GM19395 (cell line): ENCODE results near the gene SLC7A8.

Experiments
- ATAC-seq: cut with Tn5 transposase; IDR thresholded peaks from one replicate; pipeline ENCODE4 v1.9.1; 2021; ENCODE audit warnings: mild to moderate bottlenecking, moderate library complexity; ENCODE audit not compliant: unreplicated experiment

Gene SLC7A8

DNA sequence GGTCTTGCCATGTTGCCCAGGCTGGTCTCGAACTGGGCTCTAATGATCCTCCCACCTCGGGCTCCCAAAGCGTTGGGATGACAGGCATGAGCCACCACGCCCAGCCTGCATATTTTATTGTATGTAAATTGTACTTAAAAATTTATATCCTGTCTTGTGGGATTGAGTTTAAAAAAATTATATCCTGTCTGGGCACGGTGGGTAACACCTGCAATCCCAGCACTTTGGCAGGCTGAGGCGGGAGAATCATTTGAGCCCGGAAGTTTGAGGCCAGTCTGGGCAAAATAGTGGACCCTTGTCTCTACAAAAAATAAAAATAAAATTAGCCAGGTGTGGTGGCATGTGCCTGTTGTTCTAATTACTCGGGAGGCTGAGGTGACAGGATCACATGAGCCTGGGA lies 50.5 kb downstream of the SLC7A8 start:
- no peak for ATAC-seq

DNA sequence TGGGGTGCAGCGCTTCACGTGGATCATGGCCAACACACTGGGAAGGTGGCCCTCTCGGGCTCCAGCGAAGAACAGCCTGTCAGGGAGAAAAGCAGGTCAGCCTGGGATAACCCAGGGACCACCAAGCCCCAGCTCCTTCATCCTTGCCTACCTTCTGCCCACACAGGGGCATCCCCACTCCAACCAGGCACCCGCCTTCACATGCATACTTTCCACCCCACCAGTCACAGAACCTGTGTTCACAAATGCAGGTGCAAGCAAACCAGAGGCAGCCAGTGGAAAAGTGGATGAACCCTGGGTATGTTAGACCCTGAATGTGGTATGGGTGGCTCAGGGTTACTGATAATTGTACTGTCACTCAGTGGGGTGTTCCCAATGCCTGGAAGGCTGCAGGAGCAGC lies 52.0 kb downstream of the SLC7A8 start:
- no peak for ATAC-seq

DNA sequence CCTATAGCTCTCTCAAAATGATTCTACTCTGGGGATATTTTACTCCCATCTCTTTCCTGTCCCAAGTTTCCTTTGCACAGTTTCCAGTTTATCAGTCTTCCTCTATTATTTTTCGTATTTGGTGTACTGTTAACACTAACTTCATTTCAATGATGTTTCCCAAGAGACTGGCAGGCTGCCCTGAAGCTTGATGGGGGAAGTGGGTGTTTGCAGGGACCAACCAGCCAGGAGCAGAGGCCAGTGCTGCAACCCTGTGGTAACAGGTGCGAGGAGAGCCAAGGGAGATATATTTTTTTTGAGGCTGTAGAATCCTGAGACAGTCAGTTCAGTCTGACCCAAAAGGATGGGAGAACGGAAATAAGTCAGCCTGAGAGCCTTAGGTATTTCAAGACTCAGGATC lies 52.6 kb downstream of the SLC7A8 start:
- no peak for ATAC-seq

DNA sequence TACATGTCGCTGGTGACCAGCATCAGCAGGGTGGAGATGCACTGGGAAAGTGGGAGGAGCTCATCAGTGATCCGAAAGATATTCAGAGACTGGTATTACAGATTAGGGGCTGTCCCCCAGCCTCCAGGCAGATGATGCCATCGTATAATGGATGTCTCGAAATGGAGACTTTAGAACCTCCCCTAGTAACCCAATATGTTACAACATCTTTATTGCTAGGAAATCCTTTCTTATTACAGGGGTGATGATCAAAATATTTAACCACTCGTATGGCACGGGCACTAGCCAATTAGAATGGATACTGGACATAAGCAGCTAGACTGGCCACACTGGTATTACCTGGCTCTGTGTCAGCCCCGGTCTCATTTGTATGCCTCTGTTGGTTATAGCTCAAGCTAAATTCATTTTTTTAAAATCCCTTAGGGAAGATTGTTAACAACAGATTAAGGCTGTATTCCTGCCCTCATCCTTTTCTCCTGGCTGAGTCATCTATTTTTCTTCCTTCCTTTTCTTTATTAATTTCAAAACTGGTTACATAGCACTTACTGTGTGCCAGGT lies 53.6 kb downstream of the SLC7A8 start:
- ATAC-seq: no peak

DNA sequence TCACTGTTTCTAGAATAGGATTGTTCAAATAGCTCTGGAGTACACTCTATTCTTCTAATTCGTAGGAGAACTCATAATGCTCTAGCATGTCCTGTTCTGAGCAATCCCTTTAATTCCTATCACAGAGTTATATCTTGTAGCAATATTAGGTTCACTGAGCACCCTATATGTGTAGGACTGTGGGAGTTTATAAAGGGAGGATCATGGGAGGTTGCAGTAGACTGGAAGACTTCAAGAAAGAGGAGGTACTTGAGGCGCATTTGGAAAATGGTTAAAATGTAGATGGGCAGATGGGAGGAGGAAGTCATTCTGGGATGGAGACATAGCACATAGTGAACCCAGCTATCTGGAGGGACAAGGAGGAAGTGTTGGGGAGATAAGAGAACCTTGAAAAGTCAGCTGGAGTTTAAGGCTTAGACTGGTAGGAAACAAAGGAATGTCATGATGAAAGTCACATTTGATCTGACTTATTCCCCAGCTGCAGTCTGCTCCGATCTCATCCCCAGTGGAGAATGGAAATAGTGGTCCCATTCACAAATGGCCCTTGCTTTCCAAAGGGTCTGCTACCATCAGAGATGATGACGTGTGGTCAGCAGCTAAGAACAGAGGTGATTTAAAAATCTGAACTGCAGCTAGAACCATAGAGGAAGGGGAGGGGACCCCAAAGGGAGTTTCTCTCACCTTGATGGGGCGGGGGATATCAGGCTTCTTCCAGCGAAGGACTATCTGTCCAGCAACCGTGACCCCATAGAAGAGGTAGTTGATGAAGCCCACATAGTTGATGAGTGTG lies 54.3 kb downstream of the SLC7A8 start:
- ATAC-seq: no peak

DNA sequence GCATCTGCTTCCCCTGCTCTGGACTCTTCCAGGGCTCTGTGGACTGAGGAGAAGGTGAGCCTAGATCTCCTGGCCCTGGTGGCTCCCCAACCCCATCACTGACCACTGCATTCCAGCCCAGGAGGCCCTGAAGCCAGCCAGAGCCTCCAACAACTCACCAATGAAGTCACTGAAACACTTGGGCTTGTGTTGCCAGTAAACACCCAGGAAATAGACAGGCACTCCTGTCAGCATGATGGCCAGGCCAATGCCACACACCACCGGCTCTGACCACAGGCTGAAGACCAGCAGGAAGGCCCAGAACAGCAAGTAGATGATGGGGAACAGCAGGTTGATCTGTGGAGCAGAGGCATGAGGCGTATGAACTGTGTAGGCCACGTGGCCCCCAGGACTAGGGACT lies 55.6 kb downstream of the SLC7A8 start:
- ATAC-seq: no peak

DNA sequence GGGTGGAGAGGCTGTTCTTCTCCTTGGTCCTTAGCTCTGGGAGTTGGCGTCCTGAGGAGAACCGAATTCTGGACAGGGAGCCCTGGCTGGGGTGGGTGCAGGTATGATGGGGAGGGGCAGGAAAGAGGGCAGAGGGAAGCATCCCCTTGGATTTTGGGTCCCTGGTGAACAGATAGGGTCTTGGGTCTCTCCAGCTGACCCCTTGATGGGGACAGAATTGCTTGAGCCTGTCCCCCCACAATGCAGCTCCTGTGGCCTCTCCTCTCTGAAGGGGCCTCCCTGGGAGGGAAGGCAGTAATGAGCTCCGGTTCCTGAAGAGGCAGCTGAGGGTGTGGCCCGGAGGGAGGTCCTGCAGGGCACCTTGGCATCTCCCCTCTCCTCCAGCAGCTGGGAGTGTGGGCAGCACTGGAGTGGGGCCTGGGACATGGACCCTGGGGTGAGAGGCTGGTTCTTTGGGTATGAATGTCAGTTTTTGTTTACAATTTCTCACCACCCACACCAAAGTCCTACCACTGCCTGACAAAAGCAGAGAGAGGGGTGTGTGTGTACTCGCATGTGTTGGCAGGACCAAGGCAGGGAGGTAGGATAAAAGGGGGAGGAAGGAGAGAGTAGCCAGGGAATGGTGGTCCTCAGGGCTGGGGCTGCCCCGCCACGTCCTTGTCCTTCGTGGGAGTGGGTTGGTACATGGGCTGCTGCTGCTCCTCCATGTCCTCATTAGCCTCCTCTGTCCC lies 56.7 kb downstream of the SLC7A8 start:
- no peak for ATAC-seq

DNA sequence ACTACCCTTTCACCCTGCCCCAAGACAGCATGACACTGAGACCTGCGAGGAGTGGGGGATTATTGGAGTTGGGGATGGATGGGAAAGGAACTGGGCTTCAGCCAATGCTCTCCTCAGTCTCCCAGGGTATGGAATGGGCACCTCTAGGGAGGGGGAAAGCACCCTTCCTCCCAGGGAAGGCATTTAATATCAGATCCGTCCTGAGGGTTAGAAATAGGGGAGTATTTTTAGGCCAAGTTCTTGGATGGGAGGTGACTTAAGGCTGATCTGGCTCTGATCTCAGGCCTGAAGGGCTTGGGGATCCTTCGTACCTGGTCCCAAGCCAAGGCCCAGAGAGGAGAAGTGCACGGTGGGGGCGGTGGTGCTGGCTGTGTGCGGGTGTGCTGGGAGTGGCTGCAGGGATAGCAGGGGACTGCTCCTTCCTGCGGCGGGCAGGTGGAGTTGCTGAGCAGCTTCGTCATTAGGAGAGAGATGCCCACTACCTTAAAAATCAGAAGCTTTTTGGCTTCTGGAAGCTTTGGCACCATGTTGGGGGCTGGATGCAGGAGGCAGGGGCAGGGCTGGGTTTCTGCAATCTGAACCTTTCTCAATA lies 57.4 kb downstream of the SLC7A8 start:
- no peak for ATAC-seq

DNA sequence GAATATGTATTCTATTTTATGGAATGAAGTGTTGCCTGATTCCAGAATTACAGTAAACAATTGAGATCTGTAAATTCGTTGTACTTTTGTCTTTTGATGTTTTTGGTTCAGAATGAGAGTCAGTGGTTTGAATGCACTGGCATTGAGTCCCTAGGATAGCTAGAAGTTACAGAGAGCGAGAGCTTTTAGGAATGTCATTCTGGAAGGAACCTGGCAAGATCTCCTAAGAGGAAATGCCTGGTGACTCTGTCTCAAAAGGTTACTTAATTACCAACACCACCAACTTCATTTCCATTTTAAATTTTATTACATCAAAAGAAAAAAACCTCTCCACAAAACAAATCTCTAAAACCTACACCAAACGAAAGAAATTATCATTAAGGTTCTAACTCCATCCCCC lies 58.4 kb downstream of the SLC7A8 start:
- no peak for ATAC-seq

DNA sequence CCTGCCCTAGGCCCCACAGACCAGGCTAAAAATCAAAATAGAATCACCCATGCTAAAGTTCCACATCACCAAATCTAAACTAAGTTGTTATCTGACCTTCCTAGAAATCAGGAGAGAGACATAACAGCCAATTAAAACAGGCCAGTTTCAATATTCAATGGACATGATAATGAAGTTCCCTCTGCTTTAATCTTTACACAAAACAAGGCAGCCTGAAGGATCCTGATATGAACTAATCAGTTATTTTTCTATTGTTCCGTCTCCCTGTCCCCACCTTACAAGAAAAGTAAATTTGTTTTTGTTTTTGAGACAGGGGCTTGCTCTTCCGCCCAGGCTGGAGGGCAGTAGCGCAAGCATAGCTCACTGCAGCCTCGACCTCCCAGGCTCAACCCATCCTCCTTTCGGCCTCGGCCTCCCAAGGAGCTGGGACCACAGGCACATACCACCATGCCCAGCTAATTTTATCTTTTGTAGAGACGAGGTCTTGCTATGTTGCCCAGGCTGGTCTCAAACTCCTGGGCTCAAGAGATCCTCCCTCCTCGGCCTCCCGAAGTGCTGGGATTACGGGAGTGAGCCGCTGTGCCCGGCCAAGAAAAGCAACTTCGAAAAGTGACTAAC lies 59.0 kb downstream of the SLC7A8 start:
- ATAC-seq: no peak

DNA sequence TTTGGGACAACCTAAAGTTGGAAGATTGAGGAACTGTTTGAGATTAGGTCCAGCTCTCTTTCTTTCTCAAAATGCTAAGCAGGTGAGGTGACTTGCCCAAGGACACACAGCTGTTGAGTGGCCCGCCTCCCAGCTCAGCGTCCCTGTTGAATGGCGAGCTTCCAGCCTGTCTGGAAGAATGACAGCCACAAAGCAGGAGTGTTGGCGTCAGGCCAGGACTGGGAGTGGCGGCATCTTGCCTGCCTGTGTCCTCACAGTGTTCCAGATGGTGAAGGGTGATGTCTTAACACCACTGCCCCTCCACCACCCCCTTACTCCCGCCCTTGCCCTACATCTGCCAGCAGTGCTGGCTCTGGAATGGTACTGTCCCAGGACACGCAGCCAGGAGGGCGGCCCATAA lies 60.0 kb downstream of the SLC7A8 start:
- ATAC-seq: no peak

DNA sequence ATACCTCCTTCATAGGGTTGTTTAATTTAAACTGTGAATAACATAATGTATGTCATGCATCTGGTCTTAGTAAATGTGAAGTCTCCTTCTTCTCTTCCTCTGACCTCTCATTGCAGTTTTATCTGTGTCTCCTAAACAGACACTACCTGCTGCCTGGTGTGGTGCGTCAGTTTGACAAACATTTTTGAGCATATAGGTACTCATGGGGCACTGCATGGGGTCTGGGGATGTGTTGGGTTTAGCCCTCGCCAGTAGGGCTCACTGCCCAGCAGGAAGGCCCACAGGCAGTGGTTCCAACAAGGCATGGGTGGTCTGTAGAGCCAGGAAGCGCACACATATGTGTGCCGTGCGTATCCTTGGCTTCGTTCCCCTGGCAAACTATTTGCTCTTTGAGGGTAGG lies 61.4 kb downstream of the SLC7A8 start:
- ATAC-seq: no peak

DNA sequence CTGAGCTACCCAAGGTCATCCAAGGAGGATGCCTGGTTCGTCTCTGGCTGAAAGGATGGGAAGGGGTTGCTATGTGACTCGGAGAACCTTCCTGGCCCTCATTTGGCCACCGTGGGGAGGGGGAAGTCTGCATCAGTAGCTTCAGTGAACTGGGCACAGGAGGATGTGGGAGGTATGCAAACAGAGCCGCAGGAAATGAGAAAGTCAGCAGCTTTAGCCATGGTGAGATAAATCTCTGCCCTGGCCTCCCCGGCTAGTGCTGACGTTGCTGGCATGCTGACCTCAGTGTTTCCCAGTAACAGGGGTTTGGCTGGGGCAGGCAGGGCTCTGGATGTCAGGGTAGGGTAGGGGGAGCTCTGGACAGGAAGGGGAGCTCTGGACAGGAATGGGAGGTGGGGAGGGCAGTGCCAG lies 62.1 kb downstream of the SLC7A8 start:
- ATAC-seq: no peak

DNA sequence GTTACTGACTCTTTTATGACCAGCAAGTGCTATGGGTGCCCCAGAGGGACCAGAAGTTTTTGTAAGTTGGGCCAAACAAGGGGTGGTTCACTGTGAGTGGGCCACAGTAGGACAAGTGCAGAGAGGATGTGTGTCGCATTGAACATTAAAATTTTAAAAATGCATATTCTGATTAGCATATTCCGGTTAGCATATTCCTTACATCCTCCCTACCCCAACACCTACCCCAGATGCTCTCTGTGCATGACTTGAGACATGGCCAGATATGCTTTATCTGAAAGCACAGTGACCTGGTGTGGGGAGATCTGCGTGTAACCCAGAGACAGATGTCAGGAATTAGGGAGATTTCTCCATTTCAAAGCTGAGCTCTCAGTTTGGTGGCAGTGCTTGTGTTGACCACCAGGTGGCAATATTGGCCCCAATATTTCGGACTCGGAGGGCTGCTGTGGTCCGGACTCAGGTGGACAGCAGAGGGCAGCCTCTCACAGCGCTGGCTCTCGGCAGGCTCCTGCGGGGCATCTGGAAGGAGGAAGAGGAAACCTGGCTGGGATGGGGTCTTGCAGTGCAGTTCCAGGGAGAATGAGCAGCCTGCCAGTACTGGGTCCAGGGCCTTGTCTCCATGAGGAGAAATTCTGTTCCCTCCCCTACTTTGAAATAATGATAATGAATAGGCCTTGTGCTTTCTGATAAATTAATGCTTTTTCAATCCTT lies 62.8 kb downstream of the SLC7A8 start:
- ATAC-seq: peak; percentile 68

DNA sequence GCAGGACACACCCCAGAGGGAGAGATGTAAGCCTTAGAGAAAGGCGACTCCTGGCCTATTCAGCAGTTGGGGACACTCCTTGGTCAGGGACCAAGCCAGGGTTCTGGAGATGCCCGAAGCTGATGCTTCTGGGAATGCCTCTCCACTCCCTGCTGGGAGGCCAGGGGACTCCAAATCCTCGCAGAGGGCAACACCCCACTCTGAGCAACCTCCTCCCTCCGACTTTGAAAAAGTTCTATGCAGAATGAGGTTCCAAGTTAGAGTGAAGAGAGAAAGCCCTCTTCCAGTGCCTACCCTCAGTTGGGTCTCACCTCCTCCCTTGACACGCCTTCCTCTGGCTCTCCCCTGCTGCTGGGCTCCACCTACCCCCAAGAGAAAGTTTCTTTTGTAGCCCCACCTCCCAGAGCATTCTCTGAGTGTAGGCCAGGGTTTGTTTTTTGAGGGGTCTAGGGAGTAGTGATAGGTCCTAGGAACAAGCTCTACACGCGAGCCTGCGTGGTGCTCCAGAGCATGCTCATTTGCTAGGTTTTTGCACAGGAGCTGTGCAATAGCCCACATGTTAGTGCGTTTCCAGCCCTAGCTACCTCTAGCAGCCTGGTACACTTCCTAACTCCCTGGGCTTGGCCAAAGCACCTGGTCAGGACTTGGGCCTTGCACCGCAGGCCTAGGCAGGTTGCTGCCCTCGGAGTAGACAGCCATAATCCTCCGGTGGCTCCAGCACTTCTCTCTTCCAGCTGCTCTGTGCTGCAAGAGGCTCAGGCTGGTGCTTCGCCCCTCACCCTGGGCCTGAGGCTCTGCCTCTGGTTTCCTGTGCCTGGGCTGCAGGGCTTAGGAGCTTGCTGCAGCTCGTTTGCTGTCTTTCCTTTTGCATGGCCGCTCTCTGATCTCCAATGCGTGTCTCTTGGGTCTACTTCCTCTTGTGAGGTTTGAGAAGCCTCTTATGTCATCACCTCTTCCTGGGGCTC lies 63.8 kb downstream of the SLC7A8 start:
- no peak for ATAC-seq

DNA sequence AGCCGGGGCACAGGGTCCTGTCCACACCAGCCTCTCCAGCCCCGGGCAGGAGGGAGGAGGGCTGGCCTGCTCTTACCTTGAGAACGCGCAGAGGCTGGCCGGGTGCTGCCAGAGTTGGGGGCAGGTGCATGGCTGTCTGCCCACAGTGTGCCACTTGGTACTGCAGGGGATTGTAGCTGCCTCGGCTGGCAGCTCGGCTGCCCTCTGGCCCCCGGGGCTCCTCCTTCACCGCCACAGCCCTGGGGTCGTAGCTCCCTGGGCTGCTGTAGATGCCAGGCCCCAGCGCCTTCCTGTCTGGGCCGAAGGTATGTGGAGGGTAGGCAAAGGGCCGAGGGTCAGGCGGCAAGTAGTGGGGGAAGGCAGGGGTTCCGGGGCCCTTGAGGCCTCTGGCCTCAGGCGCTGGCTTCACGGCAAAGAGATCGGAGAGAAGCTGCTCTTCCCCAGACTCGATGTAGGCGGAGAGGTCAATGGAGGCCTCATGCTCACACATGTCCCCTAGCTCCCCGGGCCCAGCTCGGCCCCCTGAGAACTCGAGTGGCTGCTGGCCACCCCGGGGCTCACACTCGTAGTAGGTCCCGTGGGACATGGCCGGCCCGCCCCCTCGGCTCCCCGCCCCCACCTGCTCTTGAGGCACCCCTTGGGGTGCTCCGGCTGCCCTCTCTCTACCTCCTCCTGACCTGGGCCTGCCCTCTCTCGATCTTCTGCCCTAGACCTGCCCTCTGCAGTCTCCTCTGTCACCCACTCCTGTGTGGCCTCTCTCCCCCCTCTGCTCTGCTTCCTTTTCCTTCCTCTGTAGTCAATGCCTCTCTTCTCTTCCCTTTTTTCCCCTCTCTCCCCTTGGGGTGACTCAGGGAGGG lies 64.7 kb downstream of the SLC7A8 start, which contains the start of gene CEBPE:
Gene CEBPE (minus strand): TSS at position 750 of the 857 bp plus-strand sequence. CDS start 164 bp downstream, at position 586.
- no peak for ATAC-seq

DNA sequence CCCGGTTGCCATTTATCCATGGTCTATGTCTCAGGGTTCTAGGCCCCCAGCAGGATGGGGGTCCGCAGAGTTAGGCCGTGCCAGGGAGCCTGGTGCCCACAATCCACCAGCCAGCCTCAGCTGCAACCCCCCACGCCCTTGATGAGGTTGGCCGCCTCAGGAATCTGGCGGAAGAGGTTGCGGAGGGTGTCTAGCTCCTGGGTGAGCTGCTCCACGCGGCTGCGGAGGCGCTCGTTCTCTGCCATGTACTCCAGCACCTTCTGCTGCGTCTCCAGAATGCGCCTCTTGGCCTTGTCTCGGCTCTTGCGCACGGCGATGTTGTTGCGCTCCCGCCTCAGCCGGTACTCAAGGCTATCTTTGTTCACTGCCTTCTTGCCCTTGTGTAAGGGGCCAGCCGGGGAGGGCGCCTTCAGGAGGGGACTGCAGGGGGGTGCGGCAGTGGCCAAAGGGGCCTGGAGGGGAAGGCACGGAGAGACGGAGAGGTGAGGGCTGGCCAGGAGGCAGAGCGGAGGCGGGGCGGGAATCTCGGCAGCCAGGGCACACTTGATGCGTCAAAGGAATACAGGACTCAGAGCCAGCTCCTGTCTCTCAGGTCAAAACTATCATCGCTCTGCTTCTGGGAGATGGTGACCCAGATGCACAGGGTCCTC lies 66.0 kb downstream of the SLC7A8 start:
- no peak for ATAC-seq

DNA sequence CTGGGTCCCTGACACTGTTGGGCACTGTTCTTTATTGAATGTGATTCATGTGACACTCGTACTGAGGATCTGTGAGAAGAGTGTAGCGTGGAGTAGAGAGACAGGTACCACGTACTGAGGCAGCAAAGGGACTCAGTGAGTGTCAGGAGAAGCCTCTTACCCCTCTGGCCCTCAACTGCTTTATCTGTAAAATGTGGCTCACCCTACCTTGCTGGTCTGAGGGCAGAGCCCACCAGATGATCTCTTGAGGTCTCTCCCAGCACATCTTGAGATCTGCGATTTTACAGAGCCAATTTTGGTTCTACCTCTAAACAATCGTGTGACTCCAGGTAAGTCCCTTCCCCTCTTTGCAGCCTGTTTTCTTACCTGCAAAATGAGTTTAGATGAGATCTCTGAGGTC lies 67.5 kb downstream of the SLC7A8 start:
- ATAC-seq: no peak
